ENCODE measurements around the gene DCTPP1. TPM values are rescaled to one million over a fixed set of nuclear protein-coding genes. Genes with fewer than 3 reads are reported as not detected.

DCTPP1 gene
- total and polyA plus RNA-seq, 9 of the 15 experiments (the other 6 are each of a cell fraction or from before 2014, with no cell fraction given), result 45.0 to 132 (median 80.6) TPM

- TF ChIP-seq SMARCC2 (IDR thresholded peaks at IDR 0.05; ENCODE audit: low read depth) (no peak), NEUROD1 (IDR thresholded peaks at IDR 0.05; ENCODE audit: borderline replicate concordance, low read depth, low read length, partially characterized antibody) (peak; percentile 49), SMAD3 (CRISPR knock-in tag; conservative IDR thresholded peaks at IDR 0.05) (no peak), MCM7 (IDR thresholded peaks at IDR 0.05) (no peak), RBM14 (IDR thresholded peaks at IDR 0.05; ENCODE audit: borderline replicate concordance, insufficient read depth, low read depth, low read length) (no peak), EP300 (IDR thresholded peaks at IDR 0.05; ENCODE audit: low read length) (peak; percentile 52), ZNF274 (IDR thresholded peaks at IDR 0.05; ENCODE audit: borderline replicate concordance, low read depth, low read length) (no peak), SMAD1 (IDR thresholded peaks at IDR 0.05; ENCODE audit: low read depth, low read length, partially characterized antibody) (no peak), SIN3A (IDR thresholded peaks at IDR 0.05; ENCODE audit: borderline replicate concordance in 2 of 2, control insufficient read depth in 1 of 2, low read depth in 2 of 2, low read length in 2 of 2) (peak; percentile 74 to 90; a peak in 2 of 4 replicates), ZNF263 (CRISPR knock-in tag; IDR thresholded peaks at IDR 0.05; ENCODE audit: borderline replicate concordance) (peak; percentile 73; the same call in 1 of the 2 replicates), ZNF707 (CRISPR knock-in tag; conservative IDR thresholded peaks at IDR 0.05) (no peak), THAP7 (CRISPR knock-in tag; IDR thresholded peaks at IDR 0.05) (no peak), E2F6 (IDR thresholded peaks at IDR 0.05; ENCODE audit: borderline replicate concordance in 1 of 2, extremely low read depth in 1 of 2, insufficient read depth in 1 of 2, insufficient read length in 1 of 2, low read depth in 1 of 2, low read length in 1 of 2, poor library complexity in 1 of 2, severe bottlenecking in 1 of 2) (peak; percentile 82 to 83), NRF1 (conservative IDR thresholded peaks at IDR 0.05 in 1 of 2, IDR thresholded peaks at IDR 0.05 in 1 of 2) (peak; percentile 89 to 91), HMGXB4 (CRISPR knock-in tag; IDR thresholded peaks at IDR 0.05) (peak; percentile 50; the same call in 1 of the 2 replicates), ZNF695 (CRISPR knock-in tag; IDR thresholded peaks at IDR 0.05) (no peak), ZNF431 (CRISPR knock-in tag; IDR thresholded peaks at IDR 0.05) (no peak), ATF6 (CRISPR knock-in tag; IDR thresholded peaks at IDR 0.05) (no peak), CBFA2T2 (conservative IDR thresholded peaks at IDR 0.05) (no peak), HDAC2 (IDR thresholded peaks at IDR 0.05) (peak; percentile 40; the same call in 1 of the 2 replicates), PPARD (CRISPR knock-in tag; IDR thresholded peaks at IDR 0.05) (no peak), EGR1 (conservative IDR thresholded peaks at IDR 0.05) (peak; percentile 34), ZNF354B (CRISPR knock-in tag; IDR thresholded peaks at IDR 0.05) (no peak)
Observed at GRCh38 chr16:30429678-30430427, at the start of gene DCTPP1 (continued).

Data from K562 (cell line).